ENCODE results near the gene NEK6. TPM values are rescaled to one million over a fixed set of nuclear protein-coding genes. Genes with fewer than 3 reads are reported as not detected.

Gene NEK6
- 8.2 and 23.5 TPM in 2 replicates for total RNA-seq

GRCh38 chr9:124257844-124258606, at the start of gene NEK6:
Gene NEK6 (plus strand): TSS chr9:124257949. CDS start chr9:124301965, 44,016 bp downstream.

Other genes with a start within 250 kb of the NEK6 start
- gene LHX2, start 246.2 kb upstream of the NEK6 start, total RNA-seq: not detected in 2 replicates
- gene PSMB7, start 157.5 kb downstream of the NEK6 start, total RNA-seq: 135 and 248 TPM in 2 replicates
- 0.07 and 0.34 TPM in 2 replicates for gene ADGRD2, start 192.5 kb downstream of the NEK6 start, total RNA-seq
- not detected in 2 replicates for gene NR5A1, start 249.4 kb downstream of the NEK6 start, total RNA-seq

Data from nasal cavity respiratory epithelium epithelial cell of viscerocranial mucosa (primary cell).